ENCODE measurements around the gene LEMD2.

GRCh38 chr6:33723371-33724085, 65.4 kb downstream of the LEMD2 start:
- TF ChIP-seq CTCF (IDR thresholded peaks at IDR 0.05; ENCODE audit: low read length) (no peak), EZH2 (IDR thresholded peaks at IDR 0.05; ENCODE audit: borderline replicate concordance, low read length) (no peak)

Data from OCI-LY1 (cell line).